Measurements from ENCODE around the gene FCRL4.
A peak's percentile ranks its signal among the peaks of the same experiment; 100 is the strongest.

Gene FCRL4

GRCh38 chr1:157597959-157598667 lies at the start of gene FCRL4:
Gene FCRL4 (minus strand): TSS chr1:157598085. CDS start chr1:157597944, 141 bp downstream.
- no peak for DNase-seq

- DNase-seq: no peak
Observed at GRCh38 chr1:157646144-157646543, 48.3 kb upstream of the FCRL4 start.

GRCh38 chr1:157641177-157641576 lies 43.3 kb upstream of the FCRL4 start:
- DNase-seq: no peak

GRCh38 chr1:157639800-157640199 lies 41.9 kb upstream of the FCRL4 start:
- no peak for DNase-seq

GRCh38 chr1:157628773-157629172 lies 30.9 kb upstream of the FCRL4 start:
- DNase-seq: no peak

- DNase-seq: peak; percentile 15
Observed at GRCh38 chr1:157626099-157626498, 28.2 kb upstream of the FCRL4 start.

GRCh38 chr1:157624471-157624870 lies 26.6 kb upstream of the FCRL4 start:
- no peak for DNase-seq

GRCh38 chr1:157622471-157622870 lies 24.6 kb upstream of the FCRL4 start:
- DNase-seq: no peak

- DNase-seq: no peak
Observed at GRCh38 chr1:157618190-157618589, 20.3 kb upstream of the FCRL4 start.

GRCh38 chr1:157600236-157600635 lies 2.4 kb upstream of the FCRL4 start:
- no peak for DNase-seq

GRCh38 chr1:157596384-157596783 lies 1.5 kb downstream of the FCRL4 start:
- DNase-seq: no peak

- DNase-seq: no peak
Observed at GRCh38 chr1:157595356-157595755, 2.5 kb downstream of the FCRL4 start.

GRCh38 chr1:157585984-157586383 lies 11.9 kb downstream of the FCRL4 start:
- no peak for DNase-seq

GRCh38 chr1:157584503-157584902 lies 13.4 kb downstream of the FCRL4 start:
- no peak for DNase-seq

- no peak for DNase-seq
Observed at GRCh38 chr1:157580828-157581210, 17.1 kb downstream of the FCRL4 start.

- peak; percentile 3 for DNase-seq
Observed at GRCh38 chr1:157580179-157580827, 17.6 kb downstream of the FCRL4 start.

GRCh38 chr1:157577420-157577819 lies 20.5 kb downstream of the FCRL4 start:
- no peak for DNase-seq

GRCh38 chr1:157575744-157576143 lies 22.1 kb downstream of the FCRL4 start:
- DNase-seq: no peak

- DNase-seq: no peak
Observed at GRCh38 chr1:157574836-157575235, 23.0 kb downstream of the FCRL4 start.

- DNase-seq: no peak
Observed at GRCh38 chr1:157566484-157567300, 31.2 kb downstream of the FCRL4 start.

- DNase-seq: no peak
Observed at GRCh38 chr1:157562515-157562914, 35.4 kb downstream of the FCRL4 start.

- DNase-seq: no peak
Observed at GRCh38 chr1:157558119-157558518, 39.8 kb downstream of the FCRL4 start.

Data from stimulated activated CD4-positive, alpha-beta T cell treated with anti-CD3 and anti-CD28 coated beads, Interleukin-1b, Interleukin-23, amount 100 ng/mL, for 48 hours (primary cell).